ENCODE results near the gene SLC16A4.

The SLC16A4 gene

DNA sequence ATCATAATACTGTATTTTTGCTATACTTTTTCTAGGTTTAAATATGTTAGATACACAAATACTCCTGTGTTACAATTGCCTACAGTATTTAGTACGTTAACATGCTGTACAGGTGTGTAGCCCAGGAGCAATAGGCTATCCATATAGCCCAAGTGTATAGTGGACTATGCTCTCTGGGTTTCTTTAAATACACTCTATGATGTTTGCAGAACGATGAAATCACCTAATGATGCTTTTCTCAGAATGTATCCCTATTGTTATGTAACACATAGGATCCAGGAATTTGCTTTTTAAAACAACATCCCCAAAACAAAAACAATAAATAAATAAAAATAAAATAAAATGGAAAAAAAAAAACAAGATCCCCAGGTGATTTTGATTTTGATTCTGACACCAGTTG, 69.8 kb downstream of the SLC16A4 start:
- no peak for DNase-seq

DNA sequence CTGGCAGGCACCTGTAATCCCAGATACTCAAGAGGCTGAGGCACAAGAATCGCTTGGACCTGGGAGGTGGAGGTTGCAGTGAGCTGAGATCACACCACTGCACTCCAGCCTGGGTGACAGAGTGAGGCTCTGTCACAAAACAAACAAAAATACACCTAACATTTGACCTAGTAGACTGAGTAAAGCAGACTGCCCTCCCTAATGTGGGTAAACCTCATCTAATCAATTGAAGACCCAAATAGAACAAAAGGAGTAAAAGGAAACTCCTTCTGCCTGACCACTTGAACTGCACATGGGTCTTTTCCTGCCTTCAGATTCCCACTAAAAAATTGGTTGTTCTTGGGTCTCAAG, 70.7 kb downstream of the SLC16A4 start:
- no peak for DNase-seq

DNA sequence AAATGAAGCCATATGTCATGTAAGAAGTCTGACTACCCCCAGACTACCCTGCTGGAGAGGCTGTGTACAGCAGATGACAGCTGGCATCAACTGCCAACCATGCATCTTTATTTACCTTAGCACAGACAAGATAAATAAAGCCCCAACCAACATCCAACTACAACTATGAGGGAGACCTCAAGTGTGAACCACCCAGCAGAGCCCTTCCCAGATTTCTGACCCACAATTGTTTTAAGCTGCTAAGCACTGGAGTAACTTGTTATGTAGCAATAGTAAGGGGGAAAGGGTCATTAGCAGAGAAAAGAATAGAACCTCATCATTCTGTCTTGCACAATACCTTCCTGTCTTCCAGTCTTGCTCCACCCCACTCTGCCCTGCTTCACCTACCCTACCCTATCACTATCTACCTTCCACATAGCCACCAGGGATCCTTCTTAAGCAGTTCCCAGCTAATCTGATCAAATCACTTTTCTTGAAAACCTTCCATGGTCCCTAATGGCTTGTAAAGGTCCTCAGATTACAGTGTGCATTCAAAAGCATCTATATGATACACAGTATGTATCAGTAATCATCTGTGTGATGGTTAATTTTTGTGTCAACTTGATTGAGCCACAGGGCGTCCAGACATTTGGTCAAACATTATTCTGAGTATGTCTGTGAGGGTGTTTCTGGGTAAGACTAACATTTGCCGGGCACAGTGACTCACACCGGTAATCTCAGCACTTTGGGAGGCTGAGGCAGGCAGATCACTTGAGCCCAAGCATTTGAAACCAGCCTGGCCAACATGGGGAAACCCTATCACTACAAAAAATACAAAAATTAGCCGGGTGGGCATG, 71.3 kb downstream of the SLC16A4 start:
- no peak for DNase-seq

DNA sequence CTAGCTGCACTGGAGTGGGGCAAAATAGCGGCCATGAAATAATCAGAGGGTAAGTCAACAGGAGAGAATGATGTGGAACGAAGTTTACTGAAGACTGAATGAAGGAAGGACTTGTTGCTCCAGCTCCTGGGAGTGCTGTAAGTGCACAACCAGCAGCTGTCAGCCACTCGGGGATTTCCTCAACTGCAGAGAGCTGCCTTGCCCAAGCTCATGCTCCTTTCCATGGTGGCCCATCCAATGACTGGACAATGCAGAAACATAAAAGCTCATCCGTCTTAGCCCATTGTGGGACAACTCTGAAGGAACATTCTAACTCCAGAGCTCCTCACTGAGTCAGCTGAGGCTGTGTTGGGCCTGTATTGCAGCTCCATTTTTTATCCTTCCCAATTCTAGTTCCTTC, 72.8 kb downstream of the SLC16A4 start:
- DNase-seq: no peak

DNA sequence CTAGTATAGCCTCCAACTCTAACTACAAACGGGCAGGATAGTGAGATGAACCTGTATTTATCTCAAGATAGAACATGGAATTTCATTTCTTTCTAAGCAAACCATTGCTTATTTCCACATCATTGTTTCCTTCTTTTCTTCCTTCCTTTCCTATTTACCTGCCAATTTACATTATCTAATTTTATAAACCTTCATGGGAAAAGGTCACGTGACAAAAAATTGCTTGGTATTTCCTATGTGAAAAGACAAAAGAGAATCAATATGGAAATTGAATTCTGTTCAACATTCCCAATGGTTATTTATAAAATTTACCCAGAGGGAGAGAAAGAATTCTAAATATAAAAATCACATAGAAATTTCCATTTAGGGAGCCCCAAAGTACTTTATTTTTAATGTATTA, 74.1 kb downstream of the SLC16A4 start:
- no peak for DNase-seq

Data from T-helper 9 cell (primary cell).